ENCODE data around the gene CTNND1.

CTNND1 gene

DNA sequence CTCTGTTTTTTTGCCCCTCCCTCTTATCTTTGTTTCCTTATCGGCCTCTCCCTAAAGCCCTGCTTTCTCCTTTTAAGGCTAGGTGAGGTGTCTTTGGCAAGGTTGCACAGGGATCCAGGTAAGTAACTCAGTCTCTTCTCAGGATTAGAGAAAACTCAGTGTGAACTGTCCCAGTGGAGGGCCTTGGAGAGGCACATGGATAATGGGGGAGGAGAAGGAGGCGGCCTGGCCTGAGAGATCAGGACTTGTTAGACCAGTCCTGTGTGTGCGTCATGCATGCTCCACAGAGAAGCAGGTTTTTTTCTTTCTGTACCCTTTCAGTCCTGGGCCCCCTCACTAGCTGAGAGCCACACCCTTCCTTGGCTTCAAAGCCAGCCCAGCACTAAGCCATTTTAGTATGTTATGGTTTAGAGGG, 19.9 kb downstream of the CTNND1 start:
- H3K4me2 ChIP-seq (ENCODE audit: low read depth, low read length, poor library complexity, severe bottlenecking): no peak overlapping the region
- H3K36me3 ChIP-seq (ENCODE audit: low read length): no peaks in the 10 kb centered on the region
- H2AFZ ChIP-seq (ENCODE audit: low read depth, low read length, severe bottlenecking): no peak overlapping the region
- no peaks in the 10 kb centered on the region for H4K20me1 ChIP-seq (ENCODE audit: low read depth, low read length)
- no peak overlapping the region for H3K4me3 ChIP-seq (ENCODE audit: insufficient read depth, low read length, poor library complexity, severe bottlenecking)
- no peaks in the 10 kb centered on the region for H3K27me3 ChIP-seq (ENCODE audit: low read length)
- TF ChIP-seq EZH2phosphoT487 (conservative IDR thresholded peaks at IDR 0.05; ENCODE audit: low read length): no peak
- TF ChIP-seq, protein P1, sequence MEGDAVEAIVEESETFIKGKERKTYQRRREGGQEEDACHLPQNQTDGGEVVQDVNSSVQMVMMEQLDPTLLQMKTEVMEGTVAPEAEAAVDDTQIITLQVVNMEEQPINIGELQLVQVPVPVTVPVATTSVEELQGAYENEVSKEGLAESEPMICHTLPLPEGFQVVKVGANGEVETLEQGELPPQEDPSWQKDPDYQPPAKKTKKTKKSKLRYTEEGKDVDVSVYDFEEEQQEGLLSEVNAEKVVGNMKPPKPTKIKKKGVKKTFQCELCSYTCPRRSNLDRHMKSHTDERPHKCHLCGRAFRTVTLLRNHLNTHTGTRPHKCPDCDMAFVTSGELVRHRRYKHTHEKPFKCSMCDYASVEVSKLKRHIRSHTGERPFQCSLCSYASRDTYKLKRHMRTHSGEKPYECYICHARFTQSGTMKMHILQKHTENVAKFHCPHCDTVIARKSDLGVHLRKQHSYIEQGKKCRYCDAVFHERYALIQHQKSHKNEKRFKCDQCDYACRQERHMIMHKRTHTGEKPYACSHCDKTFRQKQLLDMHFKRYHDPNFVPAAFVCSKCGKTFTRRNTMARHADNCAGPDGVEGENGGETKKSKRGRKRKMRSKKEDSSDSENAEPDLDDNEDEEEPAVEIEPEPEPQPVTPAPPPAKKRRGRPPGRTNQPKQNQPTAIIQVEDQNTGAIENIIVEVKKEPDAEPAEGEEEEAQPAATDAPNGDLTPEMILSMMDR (IDR thresholded peaks at IDR 0.05; ENCODE audit: insufficient read depth, low read length, poor library complexity, severe bottlenecking): no peak
- no peaks in the 10 kb centered on the region for H3K79me2 ChIP-seq (ENCODE audit: insufficient read depth, low read length)
- no peaks in the 10 kb centered on the region for H3K9me2 ChIP-seq (replicated peaks; ENCODE audit: insufficient read depth, low read length)
- H3K9me3 ChIP-seq (ENCODE audit: insufficient read depth, low read length): no peaks in the 10 kb centered on the region
- H3K9ac ChIP-seq (ENCODE audit: low read length): no peak overlapping the region
- H3F3A ChIP-seq (ENCODE audit: insufficient read depth): no peaks in the 10 kb centered on the region
- no peak overlapping the region for H3K27ac ChIP-seq (ENCODE audit: low read depth, low read length)

DNA sequence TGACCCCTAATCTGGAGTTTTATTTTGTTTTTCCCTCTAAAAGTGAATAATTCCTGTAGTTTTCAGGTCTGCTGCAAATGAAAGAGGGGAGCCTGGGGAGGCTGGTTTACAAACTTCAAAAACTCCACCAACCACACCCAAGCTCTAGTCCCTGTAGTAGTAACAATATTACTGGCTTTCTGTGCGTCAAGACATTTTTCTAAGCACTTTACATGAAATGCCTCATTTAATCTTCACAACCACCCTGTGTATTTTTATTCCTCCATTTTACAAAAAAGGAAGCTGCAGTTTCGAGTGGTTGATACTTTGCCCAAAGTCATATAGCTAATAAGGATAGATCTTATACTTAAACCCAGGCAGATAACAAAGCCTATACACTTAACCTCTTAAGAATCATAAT, 23.5 kb downstream of the CTNND1 start:
- H3K9me3 ChIP-seq (ENCODE audit: insufficient read depth, low read length): no peaks in the 10 kb centered on the region
- no peak overlapping the region for H2AFZ ChIP-seq (ENCODE audit: low read depth, low read length, severe bottlenecking)
- no peaks in the 10 kb centered on the region for H4K20me1 ChIP-seq (ENCODE audit: low read depth, low read length)
- no peaks in the 10 kb centered on the region for H3F3A ChIP-seq (ENCODE audit: insufficient read depth)
- no peak overlapping the region for H3K27ac ChIP-seq (ENCODE audit: low read depth, low read length)
- H3K9ac ChIP-seq (ENCODE audit: low read length): no peak overlapping the region
- no peak for TF ChIP-seq EZH2phosphoT487 (conservative IDR thresholded peaks at IDR 0.05; ENCODE audit: low read length)
- TF ChIP-seq, protein P1 (IDR thresholded peaks at IDR 0.05; ENCODE audit: insufficient read depth, low read length, poor library complexity, severe bottlenecking): no peak
- no peak overlapping the region for H3K4me3 ChIP-seq (ENCODE audit: insufficient read depth, low read length, poor library complexity, severe bottlenecking)
- no peaks in the 10 kb centered on the region for H3K27me3 ChIP-seq (ENCODE audit: low read length)
- no peaks in the 10 kb centered on the region for H3K36me3 ChIP-seq (ENCODE audit: low read length)
- H3K79me2 ChIP-seq (ENCODE audit: insufficient read depth, low read length): no peaks in the 10 kb centered on the region
- H3K9me2 ChIP-seq (replicated peaks; ENCODE audit: insufficient read depth, low read length): no peaks in the 10 kb centered on the region
- no peak overlapping the region for H3K4me2 ChIP-seq (ENCODE audit: low read depth, low read length, poor library complexity, severe bottlenecking)

DNA sequence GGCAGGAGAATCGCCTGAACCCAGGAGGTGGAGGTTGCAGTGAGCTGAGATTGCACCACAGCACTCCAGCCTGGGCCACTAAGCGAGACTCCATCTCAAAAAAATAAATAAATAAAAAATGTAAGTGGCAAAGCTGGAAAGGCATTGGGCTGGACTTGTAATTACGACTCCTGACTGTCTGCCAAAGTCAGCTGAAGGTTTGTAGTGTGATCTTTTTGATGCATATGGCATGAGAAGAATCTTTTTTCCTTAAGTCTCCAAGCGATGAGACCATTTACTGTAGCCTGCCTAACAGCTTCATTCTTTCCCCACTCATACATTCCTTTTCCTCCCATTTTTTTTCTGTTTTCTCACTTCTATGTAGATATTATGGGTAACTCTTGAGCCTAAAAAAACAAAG, 24.8 kb downstream of the CTNND1 start:
- Histone ChIP-seq H3K4me3 (ENCODE audit: insufficient read depth, low read length, poor library complexity, severe bottlenecking) (no peak overlapping the region), H4K20me1 (ENCODE audit: low read depth, low read length) (no peaks in the 10 kb centered on the region), H3K27ac (ENCODE audit: low read depth, low read length) (no peak overlapping the region), H2AFZ (ENCODE audit: low read depth, low read length, severe bottlenecking) (no peak overlapping the region), H3K79me2 (ENCODE audit: insufficient read depth, low read length) (no peaks in the 10 kb centered on the region), H3K4me2 (ENCODE audit: low read depth, low read length, poor library complexity, severe bottlenecking) (no peak overlapping the region), H3K9me2 (replicated peaks; ENCODE audit: insufficient read depth, low read length) (no peaks in the 10 kb centered on the region), H3K9ac (ENCODE audit: low read length) (no peak overlapping the region), H3K36me3 (ENCODE audit: low read length) (no peaks in the 10 kb centered on the region), H3F3A (ENCODE audit: insufficient read depth) (no peaks in the 10 kb centered on the region), H3K27me3 (ENCODE audit: low read length) (no peaks in the 10 kb centered on the region), H3K9me3 (ENCODE audit: insufficient read depth, low read length) (no peaks in the 10 kb centered on the region)
- TF ChIP-seq, protein P1 (IDR thresholded peaks at IDR 0.05; ENCODE audit: insufficient read depth, low read length, poor library complexity, severe bottlenecking): no peak
- TF ChIP-seq EZH2phosphoT487 (conservative IDR thresholded peaks at IDR 0.05; ENCODE audit: low read length): no peak

Measured in SU-DHL-6 (cell line).